ENCODE measurements around the gene RBMXL3. TPM values are rescaled to one million over a fixed set of nuclear protein-coding genes. Genes with fewer than 3 reads are reported as not detected.

The RBMXL3 gene
- total RNA-seq, 3 donors from 2014 or later, result not detected

DNA sequence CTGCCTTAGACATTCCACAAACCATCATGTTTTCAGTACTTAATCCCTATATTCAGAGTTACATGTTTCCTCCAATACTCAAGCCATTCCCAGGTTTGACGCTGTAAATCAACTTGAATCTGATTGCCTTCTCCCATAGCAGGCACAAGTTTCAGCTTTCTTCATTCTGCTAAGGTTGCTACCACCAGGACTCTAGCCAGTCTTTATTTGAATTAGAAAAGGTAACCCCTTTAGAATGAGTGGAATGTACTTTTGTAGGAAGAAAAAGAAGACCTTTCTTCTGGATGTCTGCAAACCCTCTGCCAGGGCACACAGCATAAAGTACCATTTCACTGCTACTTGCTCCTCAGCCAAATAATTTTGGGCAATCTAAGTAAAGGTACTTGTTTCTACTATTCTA is 10.7 kb upstream of the RBMXL3 start:
- H3K4me1 ChIP-seq (ENCODE audit: low read depth), result no peaks in the 10 kb centered on the region
- intact Hi-C loops (cut with DNase I, micrococcal nuclease), result no loop called here
- ATAC-seq, result no peak
- H3K36me3 ChIP-seq (ENCODE audit: low read depth), result no peaks in the 10 kb centered on the region
- no peaks in the 10 kb centered on the region for H3K9me3 ChIP-seq
- DNase-seq, result no peak
- no peak overlapping the region for H3K4me3 ChIP-seq
- TF ChIP-seq, protein P1, sequence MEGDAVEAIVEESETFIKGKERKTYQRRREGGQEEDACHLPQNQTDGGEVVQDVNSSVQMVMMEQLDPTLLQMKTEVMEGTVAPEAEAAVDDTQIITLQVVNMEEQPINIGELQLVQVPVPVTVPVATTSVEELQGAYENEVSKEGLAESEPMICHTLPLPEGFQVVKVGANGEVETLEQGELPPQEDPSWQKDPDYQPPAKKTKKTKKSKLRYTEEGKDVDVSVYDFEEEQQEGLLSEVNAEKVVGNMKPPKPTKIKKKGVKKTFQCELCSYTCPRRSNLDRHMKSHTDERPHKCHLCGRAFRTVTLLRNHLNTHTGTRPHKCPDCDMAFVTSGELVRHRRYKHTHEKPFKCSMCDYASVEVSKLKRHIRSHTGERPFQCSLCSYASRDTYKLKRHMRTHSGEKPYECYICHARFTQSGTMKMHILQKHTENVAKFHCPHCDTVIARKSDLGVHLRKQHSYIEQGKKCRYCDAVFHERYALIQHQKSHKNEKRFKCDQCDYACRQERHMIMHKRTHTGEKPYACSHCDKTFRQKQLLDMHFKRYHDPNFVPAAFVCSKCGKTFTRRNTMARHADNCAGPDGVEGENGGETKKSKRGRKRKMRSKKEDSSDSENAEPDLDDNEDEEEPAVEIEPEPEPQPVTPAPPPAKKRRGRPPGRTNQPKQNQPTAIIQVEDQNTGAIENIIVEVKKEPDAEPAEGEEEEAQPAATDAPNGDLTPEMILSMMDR (IDR thresholded peaks at IDR 0.05), result no peak

GRCh38 chrX:115183980-115184379 is 5.2 kb upstream of the RBMXL3 start:
- Histone ChIP-seq H3K9me3 (no peaks in the 10 kb centered on the region), H3K4me3 (no peak overlapping the region), H3K4me1 (ENCODE audit: low read depth) (no peaks in the 10 kb centered on the region), H3K36me3 (ENCODE audit: low read depth) (no peaks in the 10 kb centered on the region)
- TF ChIP-seq, protein P1 (IDR thresholded peaks at IDR 0.05), result no peak
- ATAC-seq, result no peak
- no peak for DNase-seq
- intact Hi-C loops (cut with DNase I, micrococcal nuclease), result no loop called here

DNA sequence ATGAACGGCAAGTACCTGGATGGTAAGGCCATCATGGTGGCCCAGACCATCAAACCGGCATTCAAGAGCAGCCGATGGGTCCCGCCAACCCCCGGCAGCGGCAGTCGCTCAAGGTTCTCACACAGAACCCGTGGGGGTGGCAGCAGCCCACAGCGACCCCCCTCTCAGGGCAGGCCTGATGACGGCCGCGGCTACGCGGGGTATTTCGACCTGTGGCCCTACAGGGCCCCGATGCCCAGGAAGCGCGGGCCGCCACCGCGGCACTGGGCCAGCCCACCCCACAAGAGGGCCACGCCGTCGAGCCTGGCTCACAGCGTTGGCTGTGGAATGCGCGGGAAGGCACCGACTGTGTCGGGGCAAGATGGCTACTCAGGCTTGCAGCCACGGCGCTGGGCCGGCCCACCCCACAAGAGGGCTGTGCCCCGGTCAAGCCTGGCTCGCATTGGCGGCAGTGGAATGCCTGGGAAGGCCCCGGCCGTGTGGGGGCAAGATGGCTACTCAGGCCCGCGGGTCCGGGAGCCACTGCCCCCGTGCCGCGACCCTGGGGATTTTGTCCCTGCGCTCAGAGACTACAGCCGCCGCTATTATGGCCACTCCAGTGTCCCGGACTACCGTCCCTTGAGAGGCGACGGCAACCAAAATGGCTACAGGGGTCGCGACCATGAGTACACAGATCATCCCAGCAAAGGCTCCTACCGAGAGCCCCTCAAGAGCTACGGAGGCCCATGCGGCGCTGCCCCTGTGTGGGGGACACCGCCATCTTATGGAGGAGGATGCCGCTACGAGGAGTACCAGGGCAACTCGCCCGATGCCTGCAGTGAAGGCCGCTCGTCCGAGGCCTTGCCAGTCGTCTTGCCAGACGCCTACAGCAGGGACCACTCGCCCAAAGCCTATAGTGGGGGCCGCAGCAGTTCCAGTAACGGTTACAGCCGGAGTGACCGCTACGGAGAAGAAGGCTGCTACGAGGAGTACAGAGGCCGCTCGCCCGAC is 731 bp downstream of the RBMXL3 start:
- TF ChIP-seq, protein P1 (IDR thresholded peaks at IDR 0.05), result no peak
- Histone ChIP-seq H3K9me3 (peaks cover 6% of the 10 kb centered on the region), H3K4me3 (no peak overlapping the region), H3K36me3 (ENCODE audit: low read depth) (no peaks in the 10 kb centered on the region), H3K4me1 (ENCODE audit: low read depth) (no peaks in the 10 kb centered on the region)
- ATAC-seq, result no peak
- intact Hi-C loops (cut with DNase I, micrococcal nuclease), result no loop called here
- no peak for DNase-seq

DNA sequence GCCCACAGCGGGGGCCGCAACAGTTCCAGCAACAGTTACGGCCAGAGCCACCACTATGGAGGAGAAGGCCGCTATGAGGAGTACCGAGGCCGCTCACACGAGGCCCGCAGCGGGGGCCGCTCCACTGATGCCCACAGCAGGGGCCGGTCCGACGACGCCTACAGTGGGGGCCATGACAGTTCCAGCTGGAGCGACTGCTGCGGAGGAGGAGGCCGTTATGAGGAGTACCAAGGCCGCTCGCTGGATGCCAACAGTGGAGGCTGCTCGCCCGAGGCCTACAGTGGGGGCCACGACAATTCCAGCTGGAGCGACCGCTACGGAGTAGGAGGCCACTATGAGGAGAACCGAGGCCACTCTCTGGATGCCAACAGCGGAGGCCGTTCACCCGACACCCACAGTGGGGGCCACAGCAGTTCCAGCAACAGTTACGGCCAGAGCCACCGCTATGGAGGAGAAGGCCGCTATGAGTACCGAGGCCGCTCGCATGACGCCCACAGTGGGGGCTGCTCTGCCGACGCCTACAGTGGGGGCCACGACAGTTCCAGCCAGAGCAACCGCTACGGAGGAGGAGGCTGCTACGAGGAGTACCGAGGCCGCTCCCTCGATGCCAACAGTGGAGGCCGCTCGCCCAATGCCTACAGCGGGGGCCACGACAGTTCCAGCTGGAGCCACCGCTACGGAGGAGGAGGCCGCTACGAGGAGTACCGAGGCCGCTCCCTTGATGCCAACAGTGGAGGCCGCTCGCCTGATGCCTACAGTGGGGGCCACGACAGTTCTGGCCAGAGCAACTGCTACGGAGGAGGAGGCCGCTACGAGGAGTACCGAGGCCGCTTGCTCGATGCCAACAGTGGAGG is 1.7 kb downstream of the RBMXL3 start:
- no peaks in the 10 kb centered on the region for H3K4me1 ChIP-seq (ENCODE audit: low read depth)
- TF ChIP-seq, protein P1 (IDR thresholded peaks at IDR 0.05), result no peak
- H3K4me3 ChIP-seq, result no peak overlapping the region
- no peak for ATAC-seq
- H3K9me3 ChIP-seq, result peaks cover 6% of the 10 kb centered on the region
- no peak for DNase-seq
- no peaks in the 10 kb centered on the region for H3K36me3 ChIP-seq (ENCODE audit: low read depth)
- intact Hi-C loops (cut with DNase I, micrococcal nuclease), result no loop called here

GRCh38 chrX:115191490-115192243 is 2.5 kb downstream of the RBMXL3 start:
- H3K4me3 ChIP-seq, result no peak overlapping the region
- DNase-seq (no peak), ATAC-seq (no peak)
- no peaks in the 10 kb centered on the region for H3K36me3 ChIP-seq (ENCODE audit: low read depth)
- peaks cover 6% of the 10 kb centered on the region for H3K9me3 ChIP-seq
- TF ChIP-seq, protein P1 (IDR thresholded peaks at IDR 0.05), result no peak
- intact Hi-C loops (cut with DNase I, micrococcal nuclease), result no loop called here
- H3K4me1 ChIP-seq (ENCODE audit: low read depth), result no peaks in the 10 kb centered on the region

Data from mucosa of descending colon (tissue), 3 donors.